GM21367 (cell line): ENCODE data around the gene DAGLA.

Source experiments
- ATAC-seq: cut with Tn5 transposase; IDR thresholded peaks from one replicate; pipeline ENCODE4 v1.9.1; 2021; ENCODE audit not compliant: unreplicated experiment

DAGLA gene

DNA sequence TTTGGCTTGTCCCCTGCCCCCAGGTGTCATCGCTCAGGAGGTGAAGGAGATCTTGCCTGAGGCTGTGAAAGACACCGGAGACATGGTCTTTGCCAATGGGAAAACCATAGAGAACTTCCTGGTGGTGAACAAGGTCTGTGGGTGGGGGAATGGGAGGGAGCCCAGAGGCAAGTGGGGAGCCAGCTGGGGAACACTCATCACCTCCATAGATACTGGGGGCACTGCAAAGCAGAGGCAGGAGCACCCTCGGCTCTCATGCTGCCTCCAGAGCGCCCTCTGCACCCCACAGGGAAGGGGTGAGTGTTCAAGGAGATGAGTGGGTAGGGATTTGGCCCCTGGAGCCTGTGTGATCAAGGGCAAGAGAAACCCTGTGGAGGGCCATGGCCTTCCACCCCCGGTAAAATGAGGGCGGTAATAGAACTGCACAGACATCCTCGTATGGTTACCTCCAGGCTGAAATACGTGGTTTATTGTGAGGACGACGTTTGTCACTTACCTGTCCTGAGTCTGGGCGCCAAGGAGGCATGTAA is 98.2 kb downstream of the DAGLA start:
- ATAC-seq, result no peak

DNA sequence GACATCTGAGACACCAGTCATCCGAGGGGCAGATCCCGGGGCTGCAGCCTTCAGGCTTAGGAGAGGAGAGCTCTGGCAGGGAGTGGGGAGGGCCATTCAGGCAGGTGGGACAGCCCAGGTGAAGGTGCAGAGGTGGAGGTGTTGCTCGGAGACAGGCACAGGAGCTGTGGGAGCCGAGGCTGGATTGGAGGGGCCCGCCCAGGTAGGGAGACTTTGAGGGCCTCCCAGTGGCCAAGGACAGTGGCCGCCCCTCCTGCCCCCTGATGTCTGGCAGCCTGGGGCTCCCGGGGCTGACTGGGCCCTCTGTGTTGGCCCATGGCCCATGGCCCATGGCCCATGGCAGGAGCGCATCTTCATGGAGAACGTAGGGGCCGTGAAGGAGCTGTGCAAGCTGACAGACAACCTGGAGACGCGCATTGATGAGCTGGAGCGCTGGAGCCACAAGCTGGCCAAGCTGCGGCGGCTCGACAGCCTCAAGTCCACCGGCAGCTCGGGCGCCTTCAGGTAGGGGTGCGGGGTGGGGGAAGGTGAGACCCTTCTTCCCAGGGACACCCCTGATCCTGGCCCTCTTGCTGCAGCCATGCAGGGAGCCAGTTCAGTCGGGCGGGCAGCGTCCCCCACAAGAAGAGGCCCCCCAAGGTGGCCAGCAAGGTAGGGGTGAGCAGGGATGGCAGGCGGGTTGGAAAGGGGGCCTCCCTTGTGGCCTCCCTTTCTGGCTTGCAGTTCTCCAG is 98.9 kb downstream of the DAGLA start:
- ATAC-seq, result no peak

DNA sequence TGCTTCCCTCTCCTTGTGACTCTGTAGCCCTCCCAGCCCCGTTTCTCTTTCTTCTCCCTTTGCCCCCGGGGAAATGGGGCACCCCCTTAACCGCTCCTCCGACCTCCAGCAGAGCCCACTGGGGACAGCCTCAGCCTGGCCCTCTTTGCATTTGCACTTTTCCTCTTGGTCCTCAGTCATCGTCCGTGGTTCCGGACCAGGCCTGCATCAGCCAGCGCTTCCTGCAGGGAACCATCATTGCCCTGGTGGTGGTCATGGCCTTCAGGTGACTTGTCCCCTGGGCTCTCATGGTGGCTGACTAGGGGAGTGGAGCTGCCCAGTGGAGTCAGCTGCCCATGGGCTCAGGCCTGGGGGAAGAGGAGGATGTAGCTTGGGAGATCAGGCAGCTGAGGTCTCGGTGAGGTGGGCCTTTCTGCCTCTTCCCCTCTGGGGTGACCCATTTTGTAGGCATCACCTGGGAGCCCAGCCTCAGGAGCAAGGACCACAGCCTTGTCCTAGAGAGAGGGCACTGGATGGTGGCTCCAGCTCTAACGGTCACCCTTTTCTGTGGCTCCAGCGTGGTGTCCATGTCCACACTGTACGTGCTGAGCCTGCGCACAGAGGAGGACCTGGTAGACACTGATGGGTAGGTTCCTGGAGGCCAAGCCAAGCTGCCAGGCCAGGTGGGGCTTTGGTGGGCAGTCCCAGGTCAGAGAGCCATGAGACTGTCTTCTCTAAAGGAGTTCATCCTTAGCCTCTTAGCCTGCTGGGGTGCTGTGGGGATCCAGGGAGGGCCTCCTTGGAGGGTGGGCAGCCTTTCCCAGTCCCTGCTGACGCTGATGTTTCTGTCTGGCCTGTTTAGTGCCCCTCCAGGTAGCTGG is 99.7 kb downstream of the DAGLA start:
- no peak for ATAC-seq

DNA sequence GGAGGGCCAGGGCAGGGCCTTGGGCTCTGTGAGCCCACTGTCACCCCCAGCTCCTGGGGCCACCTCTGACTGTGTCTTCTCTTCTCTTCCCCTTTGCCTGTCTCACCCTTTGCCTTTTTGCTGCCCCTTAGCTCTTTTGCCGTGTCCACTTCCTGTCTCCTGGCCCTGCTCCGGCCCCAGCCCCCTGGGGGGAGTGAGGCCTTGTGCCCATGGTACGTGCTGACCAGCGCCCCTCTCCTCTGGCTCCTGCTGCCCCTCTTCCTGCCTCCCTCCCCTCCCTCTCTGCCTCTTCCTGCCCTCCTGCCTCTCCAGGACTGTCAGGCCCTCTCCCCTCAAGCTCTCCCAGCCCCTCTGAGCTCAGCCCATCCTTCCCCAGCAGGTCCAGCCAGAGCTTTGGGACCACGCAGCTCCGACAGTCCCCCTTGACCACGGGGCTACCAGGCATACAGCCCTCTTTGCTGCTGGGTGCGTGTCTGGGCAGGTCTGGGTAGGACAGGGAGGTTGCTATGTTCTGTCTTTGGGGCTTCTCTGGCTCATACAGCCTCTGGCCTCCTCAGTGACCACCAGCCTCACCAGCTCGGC is 100.5 kb downstream of the DAGLA start:
- no peak for ATAC-seq

DNA sequence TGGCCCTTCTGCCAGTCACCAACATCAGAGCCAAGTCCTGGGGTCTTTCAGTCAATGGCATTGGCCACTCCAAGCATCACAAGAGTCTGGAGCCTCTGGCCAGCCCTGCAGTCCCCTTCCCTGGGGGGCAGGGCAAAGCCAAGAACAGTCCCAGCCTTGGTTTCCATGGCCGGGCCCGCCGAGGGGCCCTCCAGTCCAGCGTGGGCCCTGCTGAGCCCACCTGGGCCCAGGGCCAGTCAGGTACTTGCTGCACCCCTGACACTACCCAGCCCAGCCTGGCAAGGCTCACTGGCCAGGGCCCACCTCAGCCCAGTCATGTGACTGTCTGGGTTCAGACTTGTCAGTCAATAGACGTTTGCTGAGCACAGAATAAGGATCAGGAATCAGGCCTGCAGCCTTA is 101.4 kb downstream of the DAGLA start:
- ATAC-seq, result no peak

DNA sequence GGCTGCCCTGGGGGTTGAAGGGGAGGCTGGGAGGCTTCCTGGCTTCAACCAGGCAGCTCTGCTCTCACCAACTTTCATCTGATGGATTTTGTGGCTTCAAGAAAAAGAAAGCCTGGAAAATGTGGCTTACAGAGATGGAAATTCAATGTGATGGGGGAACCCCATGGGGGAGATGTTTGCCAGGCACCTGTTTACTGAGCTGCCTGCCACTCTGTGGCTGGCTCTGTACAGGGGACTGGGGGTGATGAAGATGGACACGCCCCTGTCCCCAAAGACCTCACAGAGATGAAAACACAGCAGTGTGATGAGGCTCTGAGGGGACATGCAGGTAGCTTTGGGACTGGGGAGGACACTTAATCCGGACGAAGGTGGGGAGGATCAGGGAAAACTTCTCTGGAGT is 102.1 kb downstream of the DAGLA start:
- no peak for ATAC-seq

DNA sequence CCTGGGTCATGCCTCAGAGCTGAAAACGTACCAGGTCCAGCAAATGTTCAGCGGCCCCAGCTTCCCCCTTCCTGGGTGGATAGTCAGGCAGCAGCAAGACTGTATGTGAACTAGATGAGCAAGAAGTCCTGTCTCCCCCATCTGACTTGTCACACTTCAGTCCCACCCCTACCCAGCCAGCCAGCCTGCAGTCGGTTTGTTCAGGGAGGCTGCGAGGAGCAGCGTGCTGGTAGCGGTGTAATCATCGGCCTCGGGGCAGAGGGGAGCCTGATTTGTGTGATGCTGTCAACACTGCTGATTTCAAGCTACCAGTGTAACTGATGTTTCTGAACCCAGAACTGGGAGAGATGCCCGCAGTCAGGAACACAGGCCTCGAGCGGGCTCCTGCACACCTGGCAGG is 102.7 kb downstream of the DAGLA start:
- ATAC-seq, result no peak

DNA sequence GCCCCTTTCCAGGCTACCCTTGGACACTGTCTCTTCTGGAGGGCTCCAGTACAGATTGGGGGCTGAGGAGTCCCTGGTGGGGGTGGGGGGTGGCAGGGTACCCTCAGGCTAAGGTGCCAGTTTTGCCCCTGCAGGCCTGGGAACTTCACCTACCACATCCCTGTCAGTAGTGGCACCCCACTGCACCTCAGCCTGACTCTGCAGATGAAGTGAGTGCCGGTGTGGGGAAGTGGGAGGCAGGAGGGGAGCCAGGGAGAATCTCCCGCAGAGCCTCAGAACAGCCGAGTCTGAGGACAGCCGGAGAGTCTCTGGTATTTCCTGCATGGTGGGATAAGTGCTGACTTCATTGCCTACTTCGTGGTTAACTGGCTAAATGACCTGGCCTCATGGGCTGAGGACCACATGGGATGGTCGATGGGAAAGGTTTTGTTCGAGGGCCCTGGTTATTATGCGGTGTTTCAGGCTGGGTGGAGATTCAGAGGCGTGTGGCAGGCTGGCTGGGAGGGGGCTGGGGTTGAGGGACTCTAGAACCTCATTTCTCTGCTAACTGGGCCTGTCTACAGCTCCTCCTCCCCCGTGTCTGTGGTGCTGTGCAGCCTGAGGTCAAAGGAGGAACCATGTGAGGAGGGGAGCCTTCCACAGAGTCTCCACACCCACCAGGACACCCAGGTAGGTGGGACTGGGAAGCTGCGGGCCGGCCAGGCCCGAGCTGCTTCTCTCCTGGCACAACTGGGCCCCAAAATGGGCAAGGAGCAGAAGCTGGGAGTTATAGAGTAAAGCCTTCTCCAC is 103.7 kb downstream of the DAGLA start:
- no peak for ATAC-seq

DNA sequence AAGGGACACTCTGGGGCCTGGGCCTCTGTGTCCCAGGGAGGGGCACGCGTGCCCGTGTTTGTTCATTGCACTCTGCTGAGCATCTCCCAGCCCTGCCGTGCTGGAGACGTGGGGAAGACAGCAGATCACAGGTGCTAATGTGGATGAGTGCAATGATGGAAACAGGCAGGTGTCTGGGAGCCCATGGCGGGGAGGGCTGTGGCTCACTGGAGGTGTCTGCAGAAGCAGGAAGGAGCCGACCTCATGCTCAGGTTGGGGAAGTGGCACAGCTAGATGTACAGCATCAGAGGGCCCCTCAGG is 104.3 kb downstream of the DAGLA start:
- ATAC-seq, result no peak

DNA sequence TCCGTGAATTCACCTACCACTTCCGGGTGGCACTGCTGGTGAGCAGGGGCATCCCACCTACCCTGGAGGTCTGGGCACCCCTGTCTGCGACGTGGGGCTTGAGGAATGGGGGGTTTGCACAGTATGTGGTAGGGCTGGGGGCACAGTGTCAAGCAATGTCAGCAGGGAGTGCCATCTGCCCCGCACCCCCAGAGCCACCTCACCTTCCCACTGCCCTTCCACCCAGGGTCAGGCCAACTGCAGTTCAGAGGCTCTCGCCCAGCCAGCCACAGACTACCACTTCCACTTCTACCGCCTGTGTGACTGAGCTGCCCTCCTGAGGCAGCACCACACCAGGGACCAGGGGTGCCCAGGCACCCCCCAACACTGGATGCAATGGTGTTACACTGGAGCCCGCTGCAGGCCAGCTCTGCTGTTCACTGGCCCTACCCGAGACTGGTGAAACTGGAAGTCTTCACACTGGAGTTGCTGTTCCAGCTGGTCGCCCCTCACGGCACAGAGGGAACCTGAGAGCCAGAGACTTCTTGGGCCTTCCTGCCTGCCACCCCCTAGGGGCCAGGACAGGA is 105.7 kb downstream of the DAGLA start:
- ATAC-seq, result no peak

DNA sequence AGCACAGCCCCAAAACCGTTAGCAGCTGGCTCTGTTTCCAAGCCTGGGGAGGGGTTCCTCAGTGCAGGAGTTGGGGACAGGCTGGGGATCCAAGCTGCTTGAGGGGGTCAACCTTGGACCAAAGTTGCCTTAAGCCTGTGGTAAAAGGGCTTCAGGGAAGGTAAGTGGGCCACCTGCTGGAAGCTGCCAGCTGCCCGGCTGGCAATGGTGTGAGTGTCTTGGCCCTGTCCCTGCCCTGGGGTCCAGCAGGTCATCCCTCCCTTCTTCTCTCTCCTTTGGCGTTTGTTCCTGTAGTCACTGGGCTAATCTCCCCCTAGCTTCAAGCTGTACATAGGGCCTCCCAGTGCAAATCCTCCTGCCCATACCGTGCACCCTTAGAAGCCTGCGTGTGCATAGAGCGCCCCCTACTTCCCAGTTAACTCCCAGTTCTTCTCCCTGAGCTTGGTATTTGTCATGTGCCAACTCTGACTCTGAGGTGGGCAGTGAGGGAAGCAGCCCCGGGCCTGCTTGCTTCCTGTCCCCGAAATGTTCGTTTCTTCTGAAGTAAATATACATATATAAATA is 107.8 kb downstream of the DAGLA start:
- no peak for ATAC-seq

DNA sequence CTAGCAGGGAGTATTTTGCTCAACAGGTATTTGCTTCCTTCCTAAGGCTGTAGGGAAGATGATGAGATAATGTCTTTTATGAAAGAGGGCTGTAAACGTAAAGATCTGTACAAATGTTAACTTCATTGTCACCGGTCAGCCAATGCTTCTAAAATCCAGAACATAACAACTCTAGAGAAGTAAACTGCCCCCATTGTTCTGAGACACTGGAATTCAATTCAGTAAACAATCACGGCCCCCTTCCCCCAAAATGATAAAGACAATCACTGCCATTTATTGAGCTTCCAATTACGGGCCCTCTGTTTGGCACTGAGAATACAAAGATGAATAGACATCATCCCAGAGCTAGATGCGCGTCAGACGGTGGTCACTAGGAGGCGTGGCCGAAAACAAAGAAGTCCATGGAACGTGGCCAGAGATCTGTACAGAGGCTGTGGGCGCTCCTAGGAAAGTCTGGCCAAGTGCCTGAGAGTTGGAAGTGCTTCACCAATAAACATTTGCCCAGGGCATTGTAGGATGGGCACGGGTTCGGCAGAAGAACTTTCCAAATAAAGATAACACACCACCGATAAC is 111.6 kb downstream of the DAGLA start:
- ATAC-seq, result no peak

DNA sequence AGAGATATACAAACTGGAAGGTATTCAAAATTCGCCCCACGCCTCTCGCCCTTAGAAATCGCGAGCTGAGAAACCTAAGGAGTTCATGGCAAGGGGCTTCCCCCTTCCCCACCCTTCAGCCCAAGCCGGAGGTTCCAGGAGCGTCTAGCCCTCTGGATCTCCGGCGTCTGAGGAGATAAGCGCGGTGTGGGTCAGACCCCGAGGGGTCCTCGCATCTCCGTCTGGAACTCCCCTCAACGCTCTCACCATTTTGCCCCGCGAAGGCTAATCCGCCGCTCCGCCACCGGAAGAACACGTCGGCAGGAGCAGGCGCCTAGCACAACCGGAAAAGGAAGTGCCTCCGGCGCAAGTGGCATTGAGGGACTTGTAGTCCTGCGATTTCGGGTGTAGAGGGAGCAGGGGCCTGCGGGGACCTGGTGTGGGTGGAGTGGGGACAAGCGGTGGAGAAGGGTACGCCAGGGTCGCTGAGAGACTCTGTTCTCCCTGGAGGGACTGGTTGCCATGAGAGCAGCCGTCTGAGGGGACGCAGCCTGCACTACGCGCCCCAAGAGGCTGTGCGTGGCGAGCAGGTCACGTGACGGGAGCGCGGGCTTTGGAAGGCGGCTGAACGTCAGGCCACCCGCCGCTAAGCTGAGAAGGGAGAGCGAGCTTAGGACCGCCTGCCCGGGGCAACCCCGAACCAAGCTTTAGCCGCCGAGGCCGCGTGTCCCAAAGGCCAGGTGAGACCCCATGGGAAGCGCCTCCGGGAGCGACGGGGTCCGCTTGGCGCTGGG is 112.3 kb downstream of the DAGLA start, which contains the start of the genes FEN1 and TMEM258:
Gene FEN1, plus strand, starts transcription at position 602 of the 773 bp plus-strand sequence. CDS start 2,451 bp downstream, outside the sequence.
Gene TMEM258, minus strand, starts transcription at position 290 of the 773 bp plus-strand sequence. Its CDS starts 41 bp downstream, at position 249.
- peak; percentile 72 for ATAC-seq

DNA sequence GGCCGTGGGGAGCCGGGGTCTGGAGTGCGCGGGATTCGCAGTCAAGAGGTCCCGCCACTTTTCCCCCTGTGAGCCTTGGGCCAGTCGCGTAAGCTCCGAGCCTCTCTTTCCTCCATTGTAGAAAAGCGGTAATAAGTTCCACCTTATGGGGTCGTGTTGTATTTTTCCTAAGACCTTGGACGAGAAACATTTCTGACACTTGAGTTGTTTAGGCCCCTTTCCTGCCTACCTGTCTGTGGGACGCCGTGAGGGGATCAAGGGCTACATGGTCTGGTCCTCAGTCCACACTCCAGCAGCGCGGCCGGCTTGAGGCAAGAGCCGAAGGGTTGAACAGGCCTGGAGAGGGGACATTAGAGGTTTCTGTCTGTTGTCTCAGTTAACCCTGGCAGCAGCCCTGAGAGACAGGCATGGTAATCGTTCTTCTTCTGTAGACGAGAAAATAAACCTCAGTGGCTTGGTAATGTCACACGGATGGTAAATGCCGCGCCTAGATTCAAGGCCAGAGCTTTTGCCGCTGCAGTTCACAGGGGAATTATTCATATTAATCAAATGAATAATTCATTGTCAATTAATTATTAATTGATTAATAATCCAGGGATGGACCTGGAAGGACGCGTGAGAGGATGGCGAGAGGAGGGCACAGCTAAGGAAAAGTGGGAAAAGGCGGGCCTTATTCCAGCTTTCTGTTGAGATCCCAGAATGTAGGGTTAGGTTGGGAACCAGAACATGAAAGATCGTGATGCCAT is 113.1 kb downstream of the DAGLA start:
- peak; percentile 18 for ATAC-seq

DNA sequence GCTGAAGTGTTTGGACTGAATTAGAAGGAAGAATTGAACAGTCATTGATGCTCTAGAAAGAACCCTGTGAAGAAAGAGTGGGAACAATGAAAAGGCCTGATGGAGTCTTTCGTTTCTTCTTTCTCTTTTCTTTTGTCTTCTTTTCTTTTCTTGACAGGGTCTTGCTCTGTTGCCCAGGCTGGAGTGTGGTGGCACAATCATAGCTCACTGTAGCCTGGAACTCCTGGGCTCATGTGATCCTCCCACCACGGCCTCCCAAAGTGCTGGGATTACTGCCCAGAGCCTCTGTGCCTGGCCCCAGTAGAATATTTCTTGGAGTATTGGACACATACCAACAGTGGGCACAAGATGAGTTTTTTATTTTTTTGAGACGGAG is 113.6 kb downstream of the DAGLA start:
- ATAC-seq, result no peak

DNA sequence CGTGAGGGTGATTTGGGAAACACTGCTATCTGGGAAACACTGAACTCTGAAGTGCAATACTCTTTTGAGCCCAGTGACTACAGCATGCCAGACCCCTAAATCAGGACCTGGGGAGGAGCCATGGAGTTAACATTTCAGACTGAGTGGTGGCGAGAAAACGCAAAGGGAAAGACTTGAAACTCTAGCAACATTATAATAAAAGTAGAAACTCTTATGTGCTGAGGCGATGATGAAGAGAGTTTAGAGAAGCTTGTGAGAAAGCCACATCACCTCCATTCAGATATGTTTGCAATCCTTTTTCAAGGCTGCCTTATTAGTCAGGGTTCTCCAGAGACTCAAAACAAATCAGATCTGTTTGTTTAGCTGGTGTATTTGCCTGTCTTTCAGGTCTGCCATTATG is 114.4 kb downstream of the DAGLA start:
- ATAC-seq, result no peak

DNA sequence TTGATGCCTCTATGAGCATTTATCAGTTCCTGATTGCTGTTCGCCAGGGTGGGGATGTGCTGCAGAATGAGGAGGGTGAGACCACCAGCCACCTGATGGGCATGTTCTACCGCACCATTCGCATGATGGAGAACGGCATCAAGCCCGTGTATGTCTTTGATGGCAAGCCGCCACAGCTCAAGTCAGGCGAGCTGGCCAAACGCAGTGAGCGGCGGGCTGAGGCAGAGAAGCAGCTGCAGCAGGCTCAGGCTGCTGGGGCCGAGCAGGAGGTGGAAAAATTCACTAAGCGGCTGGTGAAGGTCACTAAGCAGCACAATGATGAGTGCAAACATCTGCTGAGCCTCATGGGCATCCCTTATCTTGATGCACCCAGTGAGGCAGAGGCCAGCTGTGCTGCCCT is 115.3 kb downstream of the DAGLA start:
- ATAC-seq, result no peak

DNA sequence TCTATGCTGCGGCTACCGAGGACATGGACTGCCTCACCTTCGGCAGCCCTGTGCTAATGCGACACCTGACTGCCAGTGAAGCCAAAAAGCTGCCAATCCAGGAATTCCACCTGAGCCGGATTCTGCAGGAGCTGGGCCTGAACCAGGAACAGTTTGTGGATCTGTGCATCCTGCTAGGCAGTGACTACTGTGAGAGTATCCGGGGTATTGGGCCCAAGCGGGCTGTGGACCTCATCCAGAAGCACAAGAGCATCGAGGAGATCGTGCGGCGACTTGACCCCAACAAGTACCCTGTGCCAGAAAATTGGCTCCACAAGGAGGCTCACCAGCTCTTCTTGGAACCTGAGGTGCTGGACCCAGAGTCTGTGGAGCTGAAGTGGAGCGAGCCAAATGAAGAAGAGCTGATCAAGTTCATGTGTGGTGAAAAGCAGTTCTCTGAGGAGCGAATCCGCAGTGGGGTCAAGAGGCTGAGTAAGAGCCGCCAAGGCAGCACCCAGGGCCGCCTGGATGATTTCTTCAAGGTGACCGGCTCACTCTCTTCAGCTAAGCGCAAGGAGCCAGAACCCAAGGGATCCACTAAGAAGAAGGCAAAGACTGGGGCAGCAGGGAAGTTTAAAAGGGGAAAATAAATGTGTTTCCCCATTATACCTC is 115.8 kb downstream of the DAGLA start:
- no peak for ATAC-seq
